Urinary bladder (tissue), 4 donors: Measurements from ENCODE around the gene EEFSEC. TPM values are rescaled to one million over a fixed set of nuclear protein-coding genes. Genes with fewer than 3 reads are reported as not detected.
A peak's percentile ranks its signal among the peaks of the same experiment; 100 is the strongest.

Experiments
- DNase-seq: peaks from one replicate; pipeline ENCODE4 v3.0.0-alpha.2; 2015; ENCODE audit errors: extremely low spot score
- H3K27ac ChIP-seq: one replicate; pipeline ENCODE4 v1.5.1; 2013; ENCODE audit warnings: low read depth, mild to moderate bottlenecking, moderate library complexity
- H3K36me3 ChIP-seq: one replicate; pipeline ENCODE4 v1.6.1; 2013; ENCODE audit warnings: mild to moderate bottlenecking, moderate library complexity; ENCODE audit not compliant: insufficient read depth
- H3K4me1 ChIP-seq: one replicate; pipeline ENCODE4 v1.6.1; 2013; ENCODE audit warnings: mild to moderate bottlenecking, moderate library complexity; ENCODE audit not compliant: insufficient read depth
- H3K4me3 ChIP-seq: one replicate; pipeline ENCODE4 v1.5.1; 2013; ENCODE audit warnings: low read depth, low read length
- WGBS: extraction: QIAGEN DNeasy Blood & Tissue Kit; methylation state at CpG from one replicate; pipeline ENCODE4 v1.1.7; 2013; 5-methylcytosine and 5-hydroxymethylcytosine counted together
- polyA plus RNA-seq: library from polyadenylated mRNA; stranded (reverse); fragments of 200-250 nt; gene quantifications from one replicate; pipeline ENCODE4 v1.2.3, GENCODE V29; 2013
- total RNA-seq: library from RNA; depleted of rRNA; stranded (reverse); fragments of >200 nt; gene quantifications from one replicate; pipeline ENCODE4 v1.2.3, GENCODE V29; 2014
- donor health status: healthy with polysubstance abuse.
- donor health status: healthy.

EEFSEC gene
- total and polyA plus RNA-seq, 2 donors: 4.2 to 18.5 TPM

DNA sequence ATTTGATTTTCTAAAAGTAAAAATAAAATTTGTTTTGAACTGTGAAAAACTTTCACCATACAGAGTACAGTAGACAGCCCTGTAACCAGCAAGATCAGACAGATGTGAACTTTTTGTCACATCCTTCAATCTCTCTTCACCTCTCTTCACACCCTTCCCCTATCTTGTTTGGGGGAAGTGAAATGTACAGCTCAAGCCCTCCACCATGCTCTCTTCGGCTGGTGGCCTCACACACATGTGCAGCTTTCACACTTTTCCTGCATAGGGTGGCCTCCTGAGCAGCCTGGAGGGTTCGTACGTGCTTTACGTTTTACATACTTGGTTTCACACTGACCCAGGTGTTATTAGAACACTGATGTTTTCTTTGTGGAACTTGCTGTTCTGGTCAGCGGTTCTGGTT is 227.0 kb downstream of the EEFSEC start:
- no peak overlapping the region for H3K27ac ChIP-seq
- 97% methylated on average over 5 of the region's 5 CpGs for whole genome bisulfite sequencing
- H3K36me3 ChIP-seq: no peaks in the 10 kb centered on the region
- no peaks in the 10 kb centered on the region for H3K4me1 ChIP-seq
- DNase-seq: no peak
- no peak overlapping the region for H3K4me3 ChIP-seq

DNA sequence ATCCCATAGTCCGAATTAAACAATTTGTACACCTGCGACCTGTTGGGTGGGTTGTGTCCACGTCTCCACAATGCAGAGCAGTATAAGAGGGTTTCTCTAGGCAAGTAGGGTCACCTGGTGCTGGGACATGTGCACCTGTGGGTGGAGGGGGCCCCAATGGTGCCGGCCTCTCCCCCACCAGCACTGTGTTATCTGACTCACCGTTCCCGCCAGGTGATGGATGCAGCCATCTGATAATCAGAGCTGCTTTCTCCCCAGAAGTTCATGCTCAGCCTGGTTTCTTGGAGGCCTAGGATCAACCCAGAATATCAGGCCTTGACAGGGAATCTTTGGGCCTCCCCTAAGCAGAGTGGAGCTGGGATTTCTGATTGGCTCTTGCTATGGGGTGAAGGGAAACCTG is 227.4 kb downstream of the EEFSEC start:
- Histone ChIP-seq H3K36me3 (no peaks in the 10 kb centered on the region), H3K4me1 (no peaks in the 10 kb centered on the region), H3K27ac (no peak overlapping the region), H3K4me3 (no peak overlapping the region)
- 92% methylated on average over 6 of the region's 6 CpGs for WGBS
- DNase-seq: no peak

- Histone ChIP-seq H3K27ac (no peak overlapping the region), H3K4me3 (no peak overlapping the region), H3K36me3 (no peaks in the 10 kb centered on the region), H3K4me1 (no peaks in the 10 kb centered on the region)
- 86% methylated on average over 10 of the region's 10 CpGs for WGBS
- no peak for DNase-seq
Measured at GRCh38 chr3:128381609-128382008, 228.3 kb downstream of the EEFSEC start.

GRCh38 chr3:128382221-128382807 is 229.0 kb downstream of the EEFSEC start:
- Histone ChIP-seq H3K27ac (peak overlapping the region; percentile 42), H3K4me1 (no peaks in the 10 kb centered on the region), H3K36me3 (no peaks in the 10 kb centered on the region), H3K4me3 (no peak overlapping the region)
- peak; percentile 70 for DNase-seq
- WGBS: 51% methylated on average over 14 of the region's 14 CpGs

DNA sequence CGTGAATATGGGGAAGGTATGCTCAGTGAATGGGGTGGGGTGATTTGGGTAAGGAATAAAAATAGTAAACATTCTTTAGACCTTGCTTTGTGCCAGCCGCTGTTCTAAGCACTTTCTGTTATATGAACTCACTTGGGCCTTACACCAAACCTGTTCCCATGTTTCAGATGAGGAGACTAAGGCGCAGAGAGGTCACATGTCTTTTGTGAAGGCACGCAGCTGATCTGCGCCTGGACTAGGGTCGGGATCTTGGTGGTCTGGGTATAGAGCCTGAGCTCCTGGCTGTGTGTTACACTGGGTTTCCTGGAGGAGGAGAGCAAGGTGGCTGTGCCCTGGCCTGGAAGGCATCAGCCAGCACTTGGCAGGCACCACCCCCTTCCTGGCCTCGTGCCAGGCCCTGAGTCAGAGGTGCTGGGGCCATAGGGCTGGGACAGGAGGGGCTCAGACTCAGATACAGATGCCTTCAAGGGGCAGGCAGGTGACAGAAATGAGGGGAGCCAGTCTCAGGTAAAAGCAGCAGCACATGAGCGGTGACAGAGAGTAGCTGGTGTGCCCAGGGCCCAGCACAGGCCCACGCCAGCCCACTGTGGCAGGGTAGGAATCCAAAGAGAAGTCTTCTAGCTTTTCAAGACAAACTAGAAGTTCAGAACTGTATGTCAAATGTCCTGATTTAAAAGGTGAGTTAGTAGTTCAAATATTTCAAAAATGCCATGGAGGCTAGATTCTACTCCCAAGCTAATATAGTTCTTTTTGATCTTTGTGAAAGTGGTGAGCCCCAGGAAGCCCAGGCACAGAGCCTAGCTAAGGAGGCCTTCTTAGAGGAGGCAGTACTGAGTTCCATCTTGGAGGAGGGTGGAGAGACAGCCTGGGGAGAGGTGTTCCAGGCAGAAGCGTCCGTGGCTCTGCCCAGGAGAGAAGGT is 230.3 kb downstream of the EEFSEC start:
- Histone ChIP-seq H3K27ac (no peak overlapping the region), H3K4me3 (no peak overlapping the region), H3K36me3 (no peaks in the 10 kb centered on the region), H3K4me1 (no peaks in the 10 kb centered on the region)
- DNase-seq: no peak
- 73% methylated on average over 11 of the region's 11 CpGs for WGBS

- WGBS: 54% methylated on average over 11 of the region's 11 CpGs
- H3K4me3 ChIP-seq: no peak overlapping the region
- no peaks in the 10 kb centered on the region for H3K4me1 ChIP-seq
- no peak overlapping the region for H3K27ac ChIP-seq
- no peak for DNase-seq
- no peaks in the 10 kb centered on the region for H3K36me3 ChIP-seq
Measured at GRCh38 chr3:128385080-128385832, 232.0 kb downstream of the EEFSEC start.

- no peak overlapping the region for H3K4me3 ChIP-seq
- 95% methylated on average over 9 of the region's 9 CpGs for WGBS
- no peaks in the 10 kb centered on the region for H3K36me3 ChIP-seq
- no peaks in the 10 kb centered on the region for H3K4me1 ChIP-seq
- no peak overlapping the region for H3K27ac ChIP-seq
- no peak for DNase-seq
Measured at GRCh38 chr3:128388932-128389331, 235.7 kb downstream of the EEFSEC start.

- Histone ChIP-seq H3K36me3 (no peaks in the 10 kb centered on the region), H3K4me3 (no peak overlapping the region), H3K27ac (no peak overlapping the region), H3K4me1 (no peaks in the 10 kb centered on the region)
- 97% methylated on average over 9 of the region's 9 CpGs for WGBS
- no peak for DNase-seq
Measured at GRCh38 chr3:128390867-128391266, 237.6 kb downstream of the EEFSEC start.

DNA sequence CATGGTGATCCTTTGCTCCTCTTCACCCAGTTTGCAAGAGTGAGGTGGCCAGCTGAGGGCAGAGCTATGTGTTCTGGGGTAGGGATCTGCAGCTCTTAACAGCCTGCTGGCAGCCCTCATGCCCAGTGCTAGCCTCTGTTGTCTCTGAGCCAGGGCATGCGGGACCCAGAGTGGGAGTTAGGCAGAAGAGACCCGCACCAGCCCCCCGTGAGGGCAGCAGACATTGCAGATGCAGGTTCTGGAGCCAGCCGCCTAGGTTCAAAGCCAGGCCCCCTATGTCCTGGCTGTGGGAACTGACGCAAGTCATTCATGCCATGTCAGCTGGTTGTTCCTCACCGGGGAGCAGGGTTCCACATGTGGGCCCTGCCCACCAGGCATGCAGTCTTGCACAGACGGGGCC is 238.7 kb downstream of the EEFSEC start:
- 96% methylated on average over 7 of the region's 7 CpGs for WGBS
- Histone ChIP-seq H3K4me1 (no peaks in the 10 kb centered on the region), H3K36me3 (no peaks in the 10 kb centered on the region), H3K4me3 (no peak overlapping the region), H3K27ac (no peak overlapping the region)
- no peak for DNase-seq

GRCh38 chr3:128392818-128393544 is 239.7 kb downstream of the EEFSEC start:
- no peak for DNase-seq
- H3K36me3 ChIP-seq: no peaks in the 10 kb centered on the region
- H3K27ac ChIP-seq: no peak overlapping the region
- H3K4me3 ChIP-seq: no peak overlapping the region
- 95% methylated on average over 7 of the region's 7 CpGs for WGBS
- no peaks in the 10 kb centered on the region for H3K4me1 ChIP-seq

DNA sequence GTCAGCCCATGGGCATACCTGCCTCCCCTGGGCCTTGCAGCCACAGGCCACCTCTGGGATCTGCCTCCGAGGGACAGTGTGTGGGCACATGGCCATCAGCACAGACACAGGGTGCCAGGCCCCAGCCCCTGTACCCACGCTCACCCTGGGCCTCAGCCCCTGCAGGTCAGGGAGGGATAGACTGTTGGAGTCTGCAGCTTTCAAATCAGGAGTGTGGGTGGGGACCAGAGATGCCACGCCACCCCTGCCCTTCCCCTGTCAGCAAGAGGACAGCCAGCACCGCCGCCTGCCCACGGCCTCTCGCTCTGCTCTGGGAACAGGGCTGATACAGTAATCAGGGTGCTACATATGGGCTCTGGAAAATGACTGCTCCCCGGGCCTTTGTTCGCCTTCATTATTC is 240.8 kb downstream of the EEFSEC start:
- no peaks in the 10 kb centered on the region for H3K4me1 ChIP-seq
- no peak for DNase-seq
- H3K27ac ChIP-seq: no peak overlapping the region
- WGBS: 96% methylated on average over 9 of the region's 9 CpGs
- H3K4me3 ChIP-seq: no peak overlapping the region
- no peaks in the 10 kb centered on the region for H3K36me3 ChIP-seq

DNA sequence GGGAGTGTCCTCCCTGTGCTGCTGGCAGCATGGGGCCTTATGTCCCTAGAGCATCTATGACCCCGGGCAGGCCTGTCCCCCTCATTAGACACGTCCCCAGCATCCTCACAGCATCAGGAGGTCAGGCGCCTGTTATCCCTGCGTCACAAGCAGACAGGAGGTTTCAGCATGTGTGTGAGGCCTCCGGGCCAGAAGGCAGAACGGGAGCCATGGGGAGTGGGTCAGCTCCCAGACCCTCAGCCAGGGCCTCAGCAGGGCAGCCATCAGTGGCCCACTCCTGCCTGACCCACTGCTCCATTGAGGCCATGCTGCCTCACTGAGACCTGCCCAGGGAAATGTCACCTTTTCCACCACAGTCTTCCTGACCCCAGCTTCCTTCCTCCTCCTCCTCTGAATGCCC is 241.8 kb downstream of the EEFSEC start:
- Histone ChIP-seq H3K4me1 (peaks cover under 1% of the 10 kb centered on the region), H3K36me3 (no peaks in the 10 kb centered on the region), H3K27ac (no peak overlapping the region), H3K4me3 (no peak overlapping the region)
- no peak for DNase-seq
- WGBS: 88% methylated on average over 6 of the region's 6 CpGs

GRCh38 chr3:128395500-128396162 is 242.3 kb downstream of the EEFSEC start:
- H3K4me1 ChIP-seq: peaks cover 2% of the 10 kb centered on the region
- no peaks in the 10 kb centered on the region for H3K36me3 ChIP-seq
- no peak for DNase-seq
- 45% methylated on average over 9 of the region's 9 CpGs for WGBS
- no peak overlapping the region for H3K27ac ChIP-seq
- H3K4me3 ChIP-seq: no peak overlapping the region
